Liver (tissue), 9 donors: ENCODE data around the gene C1orf53. TPM values are rescaled to one million over a fixed set of nuclear protein-coding genes. Genes with fewer than 3 reads are reported as not detected.
A peak's percentile ranks its signal among the peaks of the same experiment; 100 is the strongest.
"Not testable (repeated sequence)": the region's sequence is repeated elsewhere in the genome, so short reads cannot be mapped to it uniquely, and the experiment has no call there.

Source experiments
- DNase-seq: peaks from one replicate; pipeline ENCODE4 v3.0.0-alpha.2; 2017; ENCODE audit warnings: low spot score
- H3K27ac ChIP-seq, 2 donors: one replicate each; pipeline ENCODE4 v1.7.0; 2013; ENCODE audit warnings: inconsistent platforms in 2 of 2, low read length in 2 of 2, control low read depth in 1 of 2, low read depth in 1 of 2, mild to moderate bottlenecking in 1 of 2
- H3K27me3 ChIP-seq, 4 donors: one replicate each; pipeline versions ENCODE4 v1.6.1 to v1.7.0; 2013; ENCODE audit warnings: low read length in 3 of 4, inconsistent platforms in 1 of 4, mild to moderate bottlenecking in 1 of 4, moderate library complexity in 1 of 4; ENCODE audit not compliant: control insufficient read depth in 4 of 4, insufficient read depth in 4 of 4
- H3K36me3 ChIP-seq, 4 donors: one replicate each; pipeline versions ENCODE4 v1.6.1 to v1.7.0; 2013; ENCODE audit warnings: low read length in 3 of 4, mild to moderate bottlenecking in 3 of 4, low read depth in 1 of 4, moderate library complexity in 1 of 4; ENCODE audit not compliant: control insufficient read depth in 4 of 4, insufficient read depth in 3 of 4
- H3K4me1 ChIP-seq, 4 donors: one replicate each; pipeline versions ENCODE4 v1.6.1 to v1.7.0; 2013; ENCODE audit warnings: low read length in 3 of 4, mild to moderate bottlenecking in 3 of 4, moderate library complexity in 1 of 4; ENCODE audit not compliant: control insufficient read depth in 4 of 4, insufficient read depth in 4 of 4
- H3K4me3 ChIP-seq, 3 donors: one replicate each; pipeline versions ENCODE4 v1.6.1 to v1.7.0; 2013; ENCODE audit warnings: low read length in 3 of 3, control low read depth in 1 of 3, low read depth in 1 of 3, mild to moderate bottlenecking in 1 of 3
- H3K9ac ChIP-seq, 2 donors: one replicate each; pipeline ENCODE4 v1.7.0; 2013; ENCODE audit warnings: low read length in 2 of 2, mild to moderate bottlenecking in 2 of 2, moderate library complexity in 2 of 2, control low read depth in 1 of 2, low read depth in 1 of 2
- H3K9me3 ChIP-seq, 4 donors: one replicate each; pipeline versions ENCODE4 v1.6.1 to v1.7.0; 2013; ENCODE audit warnings: low read length in 3 of 4; ENCODE audit not compliant: control insufficient read depth in 4 of 4
- ATF3 ChIP-seq: IDR thresholded peaks from 2 replicates; pipeline ENCODE4 v1.6.1; 2016; ENCODE audit warnings: antibody characterized with exemption
- EGR1 ChIP-seq, 2 donors: IDR thresholded peaks; 2 replicates each; pipeline ENCODE4 v1.6.1; 2016 to 2018; ENCODE audit warnings: antibody characterized with exemption in 2 of 2, low read depth in 2 of 2
- FOXA1 ChIP-seq: IDR thresholded peaks from 2 replicates; pipeline ENCODE4 v1.6.1; 2016; ENCODE audit warnings: antibody characterized with exemption
- HNF4A ChIP-seq, 2 donors: conservative IDR thresholded peaks; 2 replicates each; pipeline ENCODE4 v1.6.1; 2016; ENCODE audit warnings: antibody characterized with exemption in 2 of 2, mild to moderate bottlenecking in 2 of 2
- RAD21 ChIP-seq, 2 donors: IDR thresholded peaks; 2 replicates each; pipeline ENCODE4 v1.6.1; 2016; ENCODE audit warnings: antibody characterized with exemption in 2 of 2, mild to moderate bottlenecking in 2 of 2
- TAF1 ChIP-seq: conservative IDR thresholded peaks from 2 replicates; pipeline ENCODE4 v1.6.1; 2016; ENCODE audit warnings: antibody characterized with exemption, mild to moderate bottlenecking
- WGBS: extraction: QIAGEN DNeasy Blood & Tissue Kit; methylation state at CpG from one replicate; pipeline ENCODE4 v1.1.7; 2013; 5-methylcytosine and 5-hydroxymethylcytosine counted together
- polyA plus RNA-seq, 2 donors: library from polyadenylated mRNA; stranded (reverse) in 1 of 2; unstranded in 1 of 2; fragments of 200-250 nt in 1 of 2; fragments of >200 nt in 1 of 2; fragmentation: Nextera tagmentation in 1 of 2; extraction: Ambion mirVana in 1 of 2; gene quantifications; one replicate each; pipeline versions ENCODE4 v1.2.1 to v1.2.3, GENCODE V29; 2013 to 2015
- total RNA-seq, 2 donors: library from RNA; depleted of rRNA; stranded (reverse); fragments of >200 nt; gene quantifications; one replicate each; pipeline ENCODE4 v1.2.3, GENCODE V29; 2014
- TF ChIP-seq, protein P1 (sequence below): fragments of 150-350 bp; IDR thresholded peaks from 2 replicates; pipeline ENCODE4 v1.5.1; 2017; ENCODE audit warnings: improper control_type of control experiment, low read depth, low read length; ENCODE audit not compliant: missing input control
- TF ChIP-seq, protein P2 (sequence below): IDR thresholded peaks from 2 replicates; pipeline ENCODE4 v1.6.1; 2016; ENCODE audit warnings: antibody characterized with exemption, mild to moderate bottlenecking
- donor health status: healthy.
- donor health status: healthy.
- donor health status: healthy.
- donor health status: healthy.
- donor health status: healthy.

C1orf53 gene
- total and polyA plus RNA-seq, 4 donors: 5.5 to 20.5 (median 9.5) TPM

DNA sequence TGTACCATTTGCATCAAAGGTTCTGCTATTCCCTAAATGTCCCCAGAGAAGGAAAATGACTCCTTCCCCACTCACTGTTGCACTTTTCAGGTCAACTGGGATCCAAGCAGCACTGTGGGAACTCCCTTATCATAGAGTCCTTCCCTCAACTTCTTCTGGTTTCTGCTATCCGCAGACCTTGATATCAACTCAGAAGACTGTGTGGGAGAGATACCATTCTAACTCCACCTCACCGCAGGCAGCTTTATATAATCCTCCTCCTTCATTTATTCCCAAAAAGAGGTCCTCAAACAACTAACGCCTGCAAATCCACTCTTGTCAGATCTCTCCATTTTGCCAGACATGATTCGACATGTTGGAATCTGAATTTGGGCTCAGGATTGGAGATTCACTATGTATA is 42.1 kb downstream of the C1orf53 start:
- 98% methylated on average over 4 of the region's 4 CpGs for WGBS
- Histone ChIP-seq H3K9ac (no peak overlapping the region), H3K9me3 (no peaks in the 10 kb centered on the region)

DNA sequence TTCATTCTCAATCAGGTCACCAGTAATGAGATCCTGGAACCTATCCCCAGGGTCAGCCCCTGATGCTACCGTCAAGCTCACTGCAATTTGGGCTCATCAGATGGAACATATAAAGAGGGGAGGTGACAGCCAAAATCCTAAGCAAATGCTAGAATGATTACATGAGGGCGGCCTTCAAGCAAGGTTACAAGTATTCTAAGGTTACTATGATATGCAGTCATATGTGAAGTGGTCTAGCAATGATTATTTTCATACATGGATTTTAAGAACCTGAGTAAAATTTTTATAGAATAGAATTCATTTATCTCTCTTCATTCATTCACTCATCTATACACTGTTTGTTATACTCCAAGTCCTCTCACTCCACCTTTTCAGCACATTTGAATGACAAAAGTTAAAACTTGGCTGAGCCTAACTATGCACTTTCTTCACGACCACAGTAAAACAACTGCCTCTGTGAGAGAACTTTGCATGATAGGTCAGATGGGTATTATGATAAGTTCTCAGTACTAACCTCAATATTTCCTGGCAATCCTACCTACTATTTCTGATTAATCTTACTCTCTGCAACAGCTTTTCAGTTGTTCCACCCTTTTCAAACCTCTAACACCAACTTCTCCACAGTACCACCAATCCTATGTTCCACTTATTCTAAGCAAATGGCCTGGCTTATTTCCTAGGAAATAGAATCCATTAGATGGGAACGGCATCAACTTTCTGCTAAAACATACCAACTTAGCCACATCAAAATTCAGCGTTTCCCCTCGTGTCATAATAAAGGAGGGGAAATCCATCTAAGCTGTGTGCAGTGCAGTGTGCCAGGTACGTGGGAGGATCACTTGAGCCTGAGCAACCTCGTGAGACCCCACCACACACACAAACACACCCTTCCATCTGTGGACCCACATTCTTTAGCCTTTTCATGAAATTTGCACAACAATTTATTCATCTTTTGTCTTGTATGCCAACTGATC is 46.8 kb downstream of the C1orf53 start:
- Histone ChIP-seq H3K9ac (no peak overlapping the region), H3K27ac (no peak overlapping the region), H3K36me3 (no peaks in the 10 kb centered on the region), H3K9me3 (no peaks in the 10 kb centered on the region), H3K27me3 (no peaks in the 10 kb centered on the region), H3K4me3 (no peak overlapping the region), H3K4me1 (peaks cover 0 to 3% (median under 1%) of the 10 kb centered on the region in 4 donors)
- TF ChIP-seq HNF4A (conservative IDR thresholded peaks at IDR 0.05) (peak in 1 of 2 donors; percentile 15), TAF1 (no peak)
- DNase-seq: no peak
- WGBS: 81% methylated on average over 8 of the region's 8 CpGs

More for the DNA sequence above, 42.1 kb downstream of the C1orf53 start:
- Histone ChIP-seq H3K27me3 (no peaks in the 10 kb centered on the region), H3K27ac (no peak overlapping the region), H3K4me3 (no peak overlapping the region), H3K4me1 (no peaks in the 10 kb centered on the region), H3K36me3 (no peaks in the 10 kb centered on the region)
- TF ChIP-seq RAD21 (IDR thresholded peaks at IDR 0.05) (no peak), ATF3 (no peak), EGR1 (IDR thresholded peaks at IDR 0.05; ENCODE audit: low read depth in 2 of 2) (no peak)
- TF ChIP-seq, protein P1, sequence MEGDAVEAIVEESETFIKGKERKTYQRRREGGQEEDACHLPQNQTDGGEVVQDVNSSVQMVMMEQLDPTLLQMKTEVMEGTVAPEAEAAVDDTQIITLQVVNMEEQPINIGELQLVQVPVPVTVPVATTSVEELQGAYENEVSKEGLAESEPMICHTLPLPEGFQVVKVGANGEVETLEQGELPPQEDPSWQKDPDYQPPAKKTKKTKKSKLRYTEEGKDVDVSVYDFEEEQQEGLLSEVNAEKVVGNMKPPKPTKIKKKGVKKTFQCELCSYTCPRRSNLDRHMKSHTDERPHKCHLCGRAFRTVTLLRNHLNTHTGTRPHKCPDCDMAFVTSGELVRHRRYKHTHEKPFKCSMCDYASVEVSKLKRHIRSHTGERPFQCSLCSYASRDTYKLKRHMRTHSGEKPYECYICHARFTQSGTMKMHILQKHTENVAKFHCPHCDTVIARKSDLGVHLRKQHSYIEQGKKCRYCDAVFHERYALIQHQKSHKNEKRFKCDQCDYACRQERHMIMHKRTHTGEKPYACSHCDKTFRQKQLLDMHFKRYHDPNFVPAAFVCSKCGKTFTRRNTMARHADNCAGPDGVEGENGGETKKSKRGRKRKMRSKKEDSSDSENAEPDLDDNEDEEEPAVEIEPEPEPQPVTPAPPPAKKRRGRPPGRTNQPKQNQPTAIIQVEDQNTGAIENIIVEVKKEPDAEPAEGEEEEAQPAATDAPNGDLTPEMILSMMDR: no peak
- no peak for DNase-seq

DNA sequence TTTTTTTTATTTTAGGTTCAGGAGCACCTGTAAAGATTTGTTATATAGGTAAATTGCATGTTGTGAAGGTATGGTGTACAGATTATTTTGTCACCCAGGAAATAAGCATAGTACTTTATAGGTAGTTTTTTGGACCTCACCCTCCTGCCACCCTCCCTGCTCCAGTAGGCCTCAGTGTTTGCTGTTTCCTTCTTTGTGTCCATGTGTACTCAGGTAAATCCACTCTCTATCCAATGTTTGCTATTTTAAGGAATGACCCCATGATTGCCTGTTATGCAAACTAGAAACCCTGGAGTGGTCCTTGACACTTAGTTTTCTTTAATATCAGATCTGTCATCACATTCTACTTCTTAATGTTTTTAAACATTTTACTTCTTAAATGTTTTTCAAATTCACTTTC is 48.7 kb downstream of the C1orf53 start:
- H3K27ac ChIP-seq: no peak overlapping the region
- H3K4me3 ChIP-seq: no peak overlapping the region
- H3K36me3 ChIP-seq: no peaks in the 10 kb centered on the region
- H3K27me3 ChIP-seq: no peaks in the 10 kb centered on the region
- no peak for DNase-seq
- H3K4me1 ChIP-seq: peaks cover 3 to 21% (median 16%) of the 10 kb centered on the region in 4 donors
- H3K9ac ChIP-seq: no peak overlapping the region
- TF ChIP-seq RAD21 (IDR thresholded peaks at IDR 0.05): no peak
- peak; percentile 7 to 34 for TF ChIP-seq HNF4A (conservative IDR thresholded peaks at IDR 0.05)
- no peaks in the 10 kb centered on the region for H3K9me3 ChIP-seq

- H3K9ac ChIP-seq: no peak overlapping the region
- H3K4me1 ChIP-seq: peaks cover 3 to 22% (median 17%) of the 10 kb centered on the region in 4 donors
- no peaks in the 10 kb centered on the region for H3K27me3 ChIP-seq
- no peak overlapping the region for H3K27ac ChIP-seq
- no peak for DNase-seq
- H3K4me3 ChIP-seq: no peak overlapping the region
- 93% methylated on average over 5 of the region's 5 CpGs for WGBS
- TF ChIP-seq, protein P2, sequence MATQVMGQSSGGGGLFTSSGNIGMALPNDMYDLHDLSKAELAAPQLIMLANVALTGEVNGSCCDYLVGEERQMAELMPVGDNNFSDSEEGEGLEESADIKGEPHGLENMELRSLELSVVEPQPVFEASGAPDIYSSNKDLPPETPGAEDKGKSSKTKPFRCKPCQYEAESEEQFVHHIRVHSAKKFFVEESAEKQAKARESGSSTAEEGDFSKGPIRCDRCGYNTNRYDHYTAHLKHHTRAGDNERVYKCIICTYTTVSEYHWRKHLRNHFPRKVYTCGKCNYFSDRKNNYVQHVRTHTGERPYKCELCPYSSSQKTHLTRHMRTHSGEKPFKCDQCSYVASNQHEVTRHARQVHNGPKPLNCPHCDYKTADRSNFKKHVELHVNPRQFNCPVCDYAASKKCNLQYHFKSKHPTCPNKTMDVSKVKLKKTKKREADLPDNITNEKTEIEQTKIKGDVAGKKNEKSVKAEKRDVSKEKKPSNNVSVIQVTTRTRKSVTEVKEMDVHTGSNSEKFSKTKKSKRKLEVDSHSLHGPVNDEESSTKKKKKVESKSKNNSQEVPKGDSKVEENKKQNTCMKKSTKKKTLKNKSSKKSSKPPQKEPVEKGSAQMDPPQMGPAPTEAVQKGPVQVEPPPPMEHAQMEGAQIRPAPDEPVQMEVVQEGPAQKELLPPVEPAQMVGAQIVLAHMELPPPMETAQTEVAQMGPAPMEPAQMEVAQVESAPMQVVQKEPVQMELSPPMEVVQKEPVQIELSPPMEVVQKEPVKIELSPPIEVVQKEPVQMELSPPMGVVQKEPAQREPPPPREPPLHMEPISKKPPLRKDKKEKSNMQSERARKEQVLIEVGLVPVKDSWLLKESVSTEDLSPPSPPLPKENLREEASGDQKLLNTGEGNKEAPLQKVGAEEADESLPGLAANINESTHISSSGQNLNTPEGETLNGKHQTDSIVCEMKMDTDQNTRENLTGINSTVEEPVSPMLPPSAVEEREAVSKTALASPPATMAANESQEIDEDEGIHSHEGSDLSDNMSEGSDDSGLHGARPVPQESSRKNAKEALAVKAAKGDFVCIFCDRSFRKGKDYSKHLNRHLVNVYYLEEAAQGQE: no peak
- no peak for TF ChIP-seq EGR1 (IDR thresholded peaks at IDR 0.05; ENCODE audit: low read depth in 2 of 2)
- TF ChIP-seq FOXA1: no peak
- TF ChIP-seq ATF3: no peak
- no peaks in the 10 kb centered on the region for H3K36me3 ChIP-seq
- no peaks in the 10 kb centered on the region for H3K9me3 ChIP-seq
Observed at GRCh38 chr1:197951617-197952175, 49.3 kb downstream of the C1orf53 start.

- H3K27me3 ChIP-seq, H3K27ac ChIP-seq, H3K4me3 ChIP-seq, H3K36me3 ChIP-seq, DNase-seq, H3K9ac ChIP-seq, H3K9me3 ChIP-seq: not testable (repeated sequence)
- peaks cover 3 to 22% (median 17%) of the 10 kb centered on the region in 4 donors for H3K4me1 ChIP-seq
- 91% methylated on average over 6 of the region's 6 CpGs for WGBS
Observed at GRCh38 chr1:197953472-197953871, 51.0 kb downstream of the C1orf53 start.
